Heart left ventricle (tissue), 13 donors: ENCODE data around the gene UBE2E2.

Experiments
- POLR2A ChIP-seq, 2 donors: fragments of 450-650 bp; IDR thresholded peaks; one replicate each; pipeline ENCODE4 v1.6.1; 2017; ENCODE audit warnings: antibody characterized with exemption in 2 of 2, mild to moderate bottlenecking in 2 of 2, moderate library complexity in 2 of 2
- TF ChIP-seq, protein P1 (sequence below), 12 donors: fragments of 200-600 bp; sonication (generic) in 4 of 12; IDR thresholded peaks; one replicate each; pipeline versions ENCODE4 v1.5.0 to v1.8.0; 2018 to 2022; ENCODE audit warnings: antibody characterized with exemption in 12 of 12, mild to moderate bottlenecking in 5 of 12
- donor health status: ischemic (EF 13 %, LVEDD 7.1; RV severe dilation, severe dysfunction).
- donor health status: DM: no; HTN: yes; CAD: no.
- donor health status: DM: no; HTN: no; CAD: no.
- donor health status: ischemic (EF 25% LVEDD 6.9; RV normal size, moderate dysfunction).
- donor health status: ischemic (EF 25% LVEDD 5.7; RV mildly dilated, moderate dysfunction).
- donor health status: ischemic (EF 35%, LVEDD 5.7; RV mildly dilated, moderate dysfunction).
- donor health status: nonischemic (EF 11% LVEDD 7.7; RV severe dilation, severe dysfunction).
- donor health status: DM: yes; HTN: yes; CAD: no.
- donor health status: PGD.
- donor health status: ischemic (EF 29% LVEDD 5.4; RV normal size, mild dysfunction).
- donor health status: nonischemic (EF 23%, LVEDD 6.1; RV moderate dilation, normal function).

DNA sequence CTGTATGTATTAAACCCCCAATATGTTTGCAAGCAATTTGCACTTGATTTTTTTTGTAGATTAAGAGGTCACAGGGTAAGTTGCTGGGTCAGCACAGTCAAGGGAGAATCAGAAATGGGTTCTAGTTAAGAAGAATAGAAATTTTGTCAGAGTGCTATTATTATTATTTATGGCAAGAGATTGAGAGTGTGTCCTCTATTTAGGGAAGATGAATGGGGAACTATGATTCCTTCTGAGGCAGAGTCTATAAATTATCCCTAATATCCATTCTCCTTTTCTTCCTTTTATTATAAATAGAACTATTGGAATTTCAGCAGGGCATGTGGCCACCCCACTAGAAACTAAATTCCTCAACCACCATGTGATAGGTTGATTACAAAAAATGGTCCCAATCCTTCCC lies 392.7 kb downstream of the UBE2E2 start:
- TF ChIP-seq, protein P1, sequence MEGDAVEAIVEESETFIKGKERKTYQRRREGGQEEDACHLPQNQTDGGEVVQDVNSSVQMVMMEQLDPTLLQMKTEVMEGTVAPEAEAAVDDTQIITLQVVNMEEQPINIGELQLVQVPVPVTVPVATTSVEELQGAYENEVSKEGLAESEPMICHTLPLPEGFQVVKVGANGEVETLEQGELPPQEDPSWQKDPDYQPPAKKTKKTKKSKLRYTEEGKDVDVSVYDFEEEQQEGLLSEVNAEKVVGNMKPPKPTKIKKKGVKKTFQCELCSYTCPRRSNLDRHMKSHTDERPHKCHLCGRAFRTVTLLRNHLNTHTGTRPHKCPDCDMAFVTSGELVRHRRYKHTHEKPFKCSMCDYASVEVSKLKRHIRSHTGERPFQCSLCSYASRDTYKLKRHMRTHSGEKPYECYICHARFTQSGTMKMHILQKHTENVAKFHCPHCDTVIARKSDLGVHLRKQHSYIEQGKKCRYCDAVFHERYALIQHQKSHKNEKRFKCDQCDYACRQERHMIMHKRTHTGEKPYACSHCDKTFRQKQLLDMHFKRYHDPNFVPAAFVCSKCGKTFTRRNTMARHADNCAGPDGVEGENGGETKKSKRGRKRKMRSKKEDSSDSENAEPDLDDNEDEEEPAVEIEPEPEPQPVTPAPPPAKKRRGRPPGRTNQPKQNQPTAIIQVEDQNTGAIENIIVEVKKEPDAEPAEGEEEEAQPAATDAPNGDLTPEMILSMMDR (IDR thresholded peaks at IDR 0.05), result no peak
- no peak for TF ChIP-seq POLR2A (IDR thresholded peaks at IDR 0.05)
